Measurements from ENCODE around the gene AP1S2.
"Not testable (repeated sequence)": the region's sequence is repeated elsewhere in the genome, so short reads cannot be mapped to it uniquely, and the experiment has no call there.

The AP1S2 gene

GRCh38 chrX:15854712-15855567, at the start of gene AP1S2:
AP1S2 (minus strand) TSS chrX:15854813; CDS start chrX:15852524, 2,289 bp downstream.
- DNase-seq = peak; percentile 87 to 99 (median 94)
- intact Hi-C loops (cut with DNase I) = loop anchor here (5.0 to 10.0 kb wide), 2 partner anchors 60 to 117 kb away; no protein-coding TSS in a partner anchor

GRCh38 chrX:15903186-15903681, 48.6 kb upstream of the AP1S2 start:
- intact Hi-C loops (cut with DNase I) = no loop called here
- no peak for DNase-seq

DNA sequence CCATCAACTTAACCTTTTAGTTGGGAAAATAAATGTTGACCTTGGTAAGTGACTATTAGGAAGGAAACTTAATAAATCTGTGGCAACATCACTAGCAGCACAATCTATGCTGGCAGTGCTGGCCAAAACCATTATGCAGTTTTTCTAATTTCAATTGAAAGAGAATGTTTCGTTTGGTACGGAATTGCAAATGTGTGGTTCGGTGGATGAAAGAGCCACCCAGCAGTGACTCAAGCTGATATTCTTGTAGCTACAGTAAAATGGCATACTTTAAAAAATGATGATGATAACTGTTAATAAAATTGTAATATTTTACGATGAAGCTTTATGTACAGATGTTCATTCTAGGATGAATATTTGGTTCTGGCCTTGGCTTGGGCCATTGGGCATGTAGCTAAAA, 40.7 kb upstream of the AP1S2 start:
- no peak for DNase-seq
- intact Hi-C loops (cut with DNase I) = no loop called here

DNA sequence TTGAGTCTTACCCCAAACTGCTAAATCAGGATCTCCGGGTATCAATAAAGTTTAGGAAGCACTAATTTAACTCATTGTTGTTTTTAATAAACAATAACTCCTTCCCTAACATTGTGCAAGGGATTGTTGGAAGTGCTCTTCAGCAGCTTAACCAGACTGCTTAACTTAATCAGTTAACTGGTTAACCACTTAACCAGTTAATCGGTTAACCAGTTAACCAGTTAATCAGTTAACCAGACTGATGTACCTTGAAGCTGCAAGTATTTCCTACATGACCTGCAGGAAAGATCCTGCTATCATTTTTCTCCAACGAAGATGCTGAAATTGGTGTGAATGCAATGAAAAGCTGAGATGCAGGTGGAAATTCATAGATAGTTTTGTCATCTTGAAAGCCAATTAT, 40.1 kb upstream of the AP1S2 start:
- no peak for DNase-seq
- intact Hi-C loops (cut with DNase I) = no loop called here

GRCh38 chrX:15890463-15890862, 35.9 kb upstream of the AP1S2 start:
- intact Hi-C loops (cut with DNase I) = no loop called here

GRCh38 chrX:15888062-15888461, 33.4 kb upstream of the AP1S2 start:
- intact Hi-C loops (cut with DNase I) = no loop called here
- no peak for DNase-seq

More at GRCh38 chrX:15890463-15890862, 35.9 kb upstream of the AP1S2 start:
- no peak for DNase-seq

- intact Hi-C loops (cut with DNase I) = no loop called here
Measured at GRCh38 chrX:15883540-15883863, 28.9 kb upstream of the AP1S2 start.

DNA sequence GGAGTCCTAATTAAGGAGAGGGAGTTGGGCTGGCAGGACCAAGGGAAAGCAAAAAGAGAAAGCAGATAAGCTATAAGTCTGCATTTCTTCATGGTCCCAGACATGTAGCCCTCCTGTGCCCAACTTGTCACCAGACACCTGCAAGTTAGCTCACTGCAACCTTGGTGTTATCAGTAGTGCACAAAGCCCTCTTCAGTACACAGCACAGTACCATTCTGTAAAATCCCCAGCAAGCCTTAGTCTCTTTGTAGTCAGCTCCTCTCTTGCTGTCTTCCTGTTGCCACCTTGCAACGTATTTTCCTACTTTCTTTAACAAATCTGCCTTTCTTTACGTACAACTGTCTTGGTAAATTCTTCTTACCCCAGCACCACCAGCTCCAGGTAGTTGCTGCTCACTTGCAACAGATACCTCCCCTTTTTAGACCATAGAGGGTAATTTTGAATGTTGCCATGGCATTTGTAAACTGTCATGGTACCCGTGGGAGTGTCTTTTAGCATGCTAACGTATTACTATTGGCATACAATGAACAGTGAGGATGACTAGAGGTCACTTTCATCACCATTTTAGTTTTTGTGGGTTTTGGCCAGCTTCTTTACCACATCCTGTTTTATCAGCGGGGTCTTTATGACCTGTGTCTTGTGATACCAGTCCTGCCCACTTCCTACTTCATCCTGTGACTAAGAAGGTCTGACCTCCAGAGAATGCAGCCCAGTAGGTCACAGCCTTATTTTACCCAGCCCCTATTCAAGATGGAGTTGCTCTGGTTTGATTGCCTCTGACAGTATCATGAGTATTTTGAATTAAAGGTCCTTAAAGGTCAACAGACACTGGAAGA, 28.3 kb upstream of the AP1S2 start:
- DNase-seq = no peak
- intact Hi-C loops (cut with DNase I) = no loop called here

More at GRCh38 chrX:15883540-15883863, 28.9 kb upstream of the AP1S2 start:
- DNase-seq = no peak

GRCh38 chrX:15881381-15881897, 26.8 kb upstream of the AP1S2 start:
- intact Hi-C loops (cut with DNase I) = no loop called here
- no peak for DNase-seq

DNA sequence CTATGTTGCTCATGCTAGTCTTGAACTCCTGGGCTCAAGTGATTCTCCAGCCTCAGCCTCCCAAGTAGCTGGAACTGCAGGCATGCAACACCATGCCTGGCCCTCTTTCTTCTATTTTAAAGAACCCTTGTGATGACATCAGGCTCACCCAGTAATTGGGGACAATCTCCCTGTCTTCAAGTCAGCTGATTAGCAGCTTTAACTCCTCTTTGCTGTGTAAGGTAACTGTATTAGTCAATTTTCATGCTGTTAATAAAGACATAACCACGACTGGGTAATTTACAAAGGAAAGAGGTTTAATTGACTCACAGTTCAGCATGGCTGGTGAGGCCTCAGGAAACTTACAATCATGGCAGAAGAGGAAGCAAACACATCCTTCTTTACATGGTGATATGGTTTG, 23.3 kb upstream of the AP1S2 start:
- DNase-seq; intact Hi-C loops (cut with DNase I): not testable (repeated sequence)

- DNase-seq = peak in 1 of 10 donors; percentile 7
Measured at GRCh38 chrX:15877380-15877779, 22.8 kb upstream of the AP1S2 start.

GRCh38 chrX:15874672-15875071, 20.1 kb upstream of the AP1S2 start:
- intact Hi-C loops (cut with DNase I) = no loop called here
- DNase-seq = no peak

More at GRCh38 chrX:15877380-15877779, 22.8 kb upstream of the AP1S2 start:
- intact Hi-C loops (cut with DNase I) = no loop called here

- intact Hi-C loops (cut with DNase I) = no loop called here
- DNase-seq = no peak
Measured at GRCh38 chrX:15873566-15873965, 19.0 kb upstream of the AP1S2 start.

DNA sequence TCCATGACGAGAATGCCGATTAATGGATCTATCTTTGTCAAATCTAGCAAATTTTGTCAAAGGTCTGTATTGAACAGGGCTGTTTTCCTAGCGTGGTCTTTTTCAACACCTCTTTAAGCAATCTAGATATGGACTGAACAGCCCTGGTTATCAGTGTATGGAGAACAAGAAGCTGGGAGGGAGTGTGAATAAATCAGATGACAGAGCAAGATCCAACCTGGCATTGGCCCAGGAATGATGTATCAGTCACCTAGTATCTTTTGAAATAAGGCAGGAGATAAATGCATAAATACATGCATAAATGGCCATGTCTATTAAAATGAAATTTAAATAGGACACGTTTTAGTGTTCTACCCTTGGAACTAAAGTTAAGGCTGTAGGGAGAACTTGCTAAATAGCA, 15.7 kb upstream of the AP1S2 start:
- DNase-seq = no peak
- intact Hi-C loops (cut with DNase I) = no loop called here

GRCh38 chrX:15869695-15870094, 15.1 kb upstream of the AP1S2 start:
- intact Hi-C loops (cut with DNase I) = no loop called here
- no peak for DNase-seq

DNA sequence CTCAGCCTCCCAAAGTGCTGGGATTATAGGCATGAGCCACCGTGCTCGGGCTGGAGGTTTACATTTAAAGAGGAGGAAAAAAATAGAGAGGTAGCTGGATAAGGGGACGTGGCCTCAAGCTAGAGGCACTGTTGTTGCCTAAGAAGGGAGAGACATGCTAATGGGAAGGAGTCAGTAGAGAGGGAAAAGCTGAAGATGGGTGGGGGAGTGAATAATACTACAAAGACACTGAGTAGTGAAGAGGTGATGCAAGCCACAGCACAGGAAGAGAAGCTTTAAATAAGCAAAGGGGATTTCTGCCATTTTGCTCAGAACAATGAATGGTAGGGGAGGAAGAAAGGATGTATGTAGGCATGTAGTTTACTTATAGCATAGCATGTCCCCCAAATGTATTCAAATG, 11.5 kb upstream of the AP1S2 start:
- intact Hi-C loops (cut with DNase I) = no loop called here
- DNase-seq = no peak

DNA sequence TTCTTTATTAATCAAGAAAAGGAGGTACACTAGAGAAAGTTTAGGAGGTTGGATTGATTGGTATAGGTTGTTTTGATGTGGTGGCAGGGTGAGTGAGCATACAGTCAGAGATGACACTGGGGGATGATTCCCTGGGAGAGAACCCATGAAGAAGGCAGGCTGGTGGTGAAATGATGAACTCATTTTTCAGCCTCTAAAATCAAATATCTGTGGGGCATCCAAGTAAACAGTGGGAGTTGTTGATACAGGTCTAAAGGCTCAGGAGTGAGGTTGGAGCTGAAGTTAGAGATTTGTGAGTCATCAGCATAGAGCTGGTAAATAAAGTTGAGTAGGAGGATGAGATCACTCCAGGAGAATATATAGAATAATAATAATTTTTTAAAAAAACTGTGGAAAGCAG, 10.0 kb upstream of the AP1S2 start:
- intact Hi-C loops (cut with DNase I) = no loop called here

GRCh38 chrX:15864023-15864422, 9.4 kb upstream of the AP1S2 start:
- intact Hi-C loops (cut with DNase I) = no loop called here
- no peak for DNase-seq

More for the DNA sequence above, 10.0 kb upstream of the AP1S2 start:
- no peak for DNase-seq

- intact Hi-C loops (cut with DNase I) = no loop called here
- no peak for DNase-seq
Measured at GRCh38 chrX:15860921-15861320, 6.3 kb upstream of the AP1S2 start.

DNA sequence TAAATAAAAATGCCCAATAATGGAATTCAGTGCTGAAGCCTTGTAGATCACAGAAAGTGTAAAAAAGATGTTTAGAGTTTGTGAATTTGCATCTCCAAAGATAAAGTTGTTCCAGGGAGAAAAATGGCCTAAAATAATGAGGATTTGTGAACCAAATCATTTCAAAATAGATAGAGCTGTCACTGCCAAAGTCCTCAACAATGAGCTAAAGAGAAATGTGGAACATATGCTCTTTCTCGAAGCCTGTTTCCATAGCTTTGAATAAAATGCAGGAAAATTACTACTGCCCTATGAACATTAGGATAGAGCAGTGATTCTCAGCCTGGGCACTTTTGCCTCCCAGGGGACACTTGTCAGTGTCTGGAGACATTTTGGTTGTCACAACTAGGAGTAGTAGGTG, 3.4 kb upstream of the AP1S2 start:
- intact Hi-C loops (cut with DNase I) = loop anchor here (10.0 kb wide), 1 partner anchor 57 kb away; no protein-coding TSS in a partner anchor
- DNase-seq = no peak

DNA sequence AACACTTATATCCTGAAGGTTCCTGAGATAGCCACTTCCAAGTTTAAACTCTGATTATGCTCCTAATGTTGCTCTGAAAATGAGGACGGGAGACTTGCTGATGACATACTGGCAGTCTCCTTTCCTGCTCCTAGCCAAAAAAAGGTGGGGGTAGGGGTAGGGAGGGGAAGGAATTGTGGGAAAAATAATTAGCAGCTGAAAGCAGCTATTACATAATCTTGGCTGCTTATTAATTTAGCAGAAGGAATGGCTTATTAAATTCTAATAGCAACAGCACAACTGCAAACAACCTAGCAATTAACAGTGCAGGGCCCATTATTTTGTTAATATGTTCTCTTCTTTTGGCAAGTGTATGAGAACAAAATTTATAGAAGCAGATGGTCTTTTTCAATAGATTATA, 2.0 kb upstream of the AP1S2 start:
- no peak for DNase-seq
- intact Hi-C loops (cut with DNase I) = loop anchor here (10.0 kb wide), 1 partner anchor 58 kb away; no protein-coding TSS in a partner anchor
